ENCODE measurements around the gene RAB44. TPM values are rescaled to one million over a fixed set of nuclear protein-coding genes. Genes with fewer than 3 reads are reported as not detected.
"Not testable (repeated sequence)": the region's sequence is repeated elsewhere in the genome, so short reads cannot be mapped to it uniquely, and the experiment has no call there.

The RAB44 gene
- polyA plus RNA-seq, 2 of the 4 experiments (the other 2 are of a cell fraction): 0.04 to 0.09 TPM

- Histone ChIP-seq H3K4me1 (no peaks in the 10 kb centered on the region), H3K9me3 (no peaks in the 10 kb centered on the region), H3K4me3 (no peak overlapping the region), H3K4me2 (no peak overlapping the region), H3K27ac (no peak overlapping the region)
- POLR2A ChIA-PET: no interaction called here
- CTCF ChIA-PET: interaction anchor here (0.9 to 2.1 kb wide), 4 partner anchors 13 to 36 kb away, joined by 3 to 9 read pairs (median 4); no protein-coding TSS in a partner anchor
- ATAC-seq (no peak), FAIRE-seq (no peak), DNase-seq (ENCODE audit: low read depth in 1 of 2, low spot score in 1 of 2) (no peak)
- 90% methylated on average over 11 of the region's 11 CpGs for WGBS (ENCODE audit: missing lambda C conversion rate)
- TF ChIP-seq BHLHE40 (IDR thresholded peaks at IDR 0.05; ENCODE audit: low read depth, low read length) (no peak), MAX (IDR thresholded peaks at IDR 0.05) (no peak), ZC3H11A (IDR thresholded peaks at IDR 0.05) (no peak), HOXA7 (CRISPR knock-in tag; IDR thresholded peaks at IDR 0.05) (no peak), CHD2 (IDR thresholded peaks at IDR 0.05; ENCODE audit: low read length, partially characterized antibody) (no peak), HOXB5 (CRISPR knock-in tag; IDR thresholded peaks at IDR 0.05) (no peak), HMGXB4 (CRISPR knock-in tag; IDR thresholded peaks at IDR 0.05; ENCODE audit: borderline replicate concordance) (no peak), FOSL2 (IDR thresholded peaks at IDR 0.05) (no peak), FOSL2 (CRISPR knock-in tag; IDR thresholded peaks at IDR 0.05) (no peak), ATOH8 (CRISPR knock-in tag; IDR thresholded peaks at IDR 0.05; ENCODE audit: low read depth) (no peak), JUN (IDR thresholded peaks at IDR 0.05) (no peak), ESRRA (IDR thresholded peaks at IDR 0.05; ENCODE audit: borderline replicate concordance, low read length) (no peak), REST (IDR thresholded peaks at IDR 0.05) (no peak), EHF (CRISPR knock-in tag; IDR thresholded peaks at IDR 0.05) (no peak)
These were observed 45.8 kb upstream of the RAB44 start for GRCh38 chr6:36651659-36652379.

- ATAC-seq; H3K4me2 ChIP-seq; H3K9me3 ChIP-seq; H3K4me1 ChIP-seq; H3K27ac ChIP-seq; FAIRE-seq; DNase-seq (ENCODE audit: low read depth in 1 of 2, low spot score in 1 of 2); H3K4me3 ChIP-seq: not testable (repeated sequence)
- CTCF ChIA-PET: interaction anchor here (0.6 to 1.0 kb wide), 3 partner anchors 8 to 32 kb away, joined by 3 read pairs; no protein-coding TSS in a partner anchor
- POLR2A ChIA-PET: interaction anchor here (1.7 kb wide), 1 partner anchor 24 kb away, joined by 4 read pairs; the partner anchor contains the start of gene CDKN1A
- 60% methylated on average over 5 of the region's 5 CpGs for WGBS (ENCODE audit: missing lambda C conversion rate)
These were observed 43.2 kb upstream of the RAB44 start for GRCh38 chr6:36654469-36654868.
